Loucy (cell line): ENCODE measurements around the gene CHST9.

Experiments
- EZH2phosphoT487 ChIP-seq: fragments of 200-600 bp; IDR thresholded peaks from 2 replicates; pipeline ENCODE4 v1.6.1; 2018; ENCODE audit warnings: antibody characterized with exemption, mild to moderate bottlenecking, moderate library complexity, borderline replicate concordance
- TF ChIP-seq, protein P1 (sequence below): fragments of 200-600 bp; sonication (generic); conservative IDR thresholded peaks from 2 replicates; pipeline ENCODE4 v1.5.1; 2014; ENCODE audit warnings: mild to moderate bottlenecking, antibody characterized with exemption, low read length

DNA sequence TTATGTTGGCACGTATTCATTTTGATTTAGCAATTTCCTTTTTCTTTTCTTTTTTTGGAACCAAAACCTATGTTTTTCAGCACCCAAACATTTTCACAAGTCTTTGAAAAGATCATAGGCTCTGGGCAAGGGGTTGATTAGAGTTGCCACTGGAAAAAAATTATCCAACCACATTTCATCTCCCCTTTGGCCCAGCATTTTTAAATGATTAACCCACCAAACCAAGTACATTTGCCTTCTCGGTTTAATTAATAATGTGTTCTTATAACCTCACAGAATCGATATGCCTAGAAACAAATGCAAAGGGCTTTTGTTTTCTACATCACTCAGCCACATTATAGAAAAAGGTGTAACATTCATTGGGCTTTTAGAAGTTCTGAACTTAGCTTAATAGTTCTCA lies 66.1 kb downstream of the CHST9 start:
- TF ChIP-seq, protein P1, sequence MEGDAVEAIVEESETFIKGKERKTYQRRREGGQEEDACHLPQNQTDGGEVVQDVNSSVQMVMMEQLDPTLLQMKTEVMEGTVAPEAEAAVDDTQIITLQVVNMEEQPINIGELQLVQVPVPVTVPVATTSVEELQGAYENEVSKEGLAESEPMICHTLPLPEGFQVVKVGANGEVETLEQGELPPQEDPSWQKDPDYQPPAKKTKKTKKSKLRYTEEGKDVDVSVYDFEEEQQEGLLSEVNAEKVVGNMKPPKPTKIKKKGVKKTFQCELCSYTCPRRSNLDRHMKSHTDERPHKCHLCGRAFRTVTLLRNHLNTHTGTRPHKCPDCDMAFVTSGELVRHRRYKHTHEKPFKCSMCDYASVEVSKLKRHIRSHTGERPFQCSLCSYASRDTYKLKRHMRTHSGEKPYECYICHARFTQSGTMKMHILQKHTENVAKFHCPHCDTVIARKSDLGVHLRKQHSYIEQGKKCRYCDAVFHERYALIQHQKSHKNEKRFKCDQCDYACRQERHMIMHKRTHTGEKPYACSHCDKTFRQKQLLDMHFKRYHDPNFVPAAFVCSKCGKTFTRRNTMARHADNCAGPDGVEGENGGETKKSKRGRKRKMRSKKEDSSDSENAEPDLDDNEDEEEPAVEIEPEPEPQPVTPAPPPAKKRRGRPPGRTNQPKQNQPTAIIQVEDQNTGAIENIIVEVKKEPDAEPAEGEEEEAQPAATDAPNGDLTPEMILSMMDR = no peak
- TF ChIP-seq EZH2phosphoT487 = no peak
